ENCODE data around the gene NGEF. TPM values are rescaled to one million over a fixed set of nuclear protein-coding genes. Genes with fewer than 3 reads are reported as not detected.

NGEF gene
- total RNA-seq, 1 experiment from 2014 or later, result 2.7 TPM

DNA sequence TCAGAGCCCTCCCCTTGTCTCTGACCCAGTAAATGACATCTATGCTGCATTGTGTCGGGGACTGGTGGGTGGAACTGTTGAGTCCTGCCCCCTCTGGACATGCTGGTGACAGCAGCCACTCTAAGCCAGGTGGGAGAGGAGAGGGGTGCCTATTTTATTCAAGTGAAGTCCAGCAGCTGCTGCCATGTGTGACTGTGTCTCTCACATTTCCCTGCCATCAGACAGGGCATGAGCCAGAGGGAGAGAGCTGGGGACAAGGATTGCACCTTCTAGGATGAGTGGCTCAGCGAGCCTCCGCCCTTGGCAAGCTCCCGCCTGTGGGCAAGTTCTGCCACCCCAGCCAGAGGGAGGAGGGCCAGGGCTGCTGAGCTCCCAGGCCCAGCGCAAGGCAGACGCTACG, 13.7 kb downstream of the NGEF start:
- Mint-ChIP-seq H3K4me3 (ENCODE audit: unreplicated experiment) (no peak overlapping the region), H3K36me3 (ENCODE audit: insufficient read depth, unreplicated experiment) (no peaks in the 10 kb centered on the region), H3K9me3 (ENCODE audit: unreplicated experiment) (no peaks in the 10 kb centered on the region), H3K27ac (ENCODE audit: low read depth, unreplicated experiment) (no peak overlapping the region), H3K4me1 (ENCODE audit: insufficient read depth, unreplicated experiment) (no peaks in the 10 kb centered on the region), H3K27me3 (ENCODE audit: insufficient read depth, unreplicated experiment) (no peaks in the 10 kb centered on the region)
- CTCF ChIA-PET, result no interaction called here
- no peak for DNase-seq (ENCODE audit: unreplicated experiment)
- BruUV-seq (replicated peaks), result no TSS peak
- TF ChIP-seq, protein P1, sequence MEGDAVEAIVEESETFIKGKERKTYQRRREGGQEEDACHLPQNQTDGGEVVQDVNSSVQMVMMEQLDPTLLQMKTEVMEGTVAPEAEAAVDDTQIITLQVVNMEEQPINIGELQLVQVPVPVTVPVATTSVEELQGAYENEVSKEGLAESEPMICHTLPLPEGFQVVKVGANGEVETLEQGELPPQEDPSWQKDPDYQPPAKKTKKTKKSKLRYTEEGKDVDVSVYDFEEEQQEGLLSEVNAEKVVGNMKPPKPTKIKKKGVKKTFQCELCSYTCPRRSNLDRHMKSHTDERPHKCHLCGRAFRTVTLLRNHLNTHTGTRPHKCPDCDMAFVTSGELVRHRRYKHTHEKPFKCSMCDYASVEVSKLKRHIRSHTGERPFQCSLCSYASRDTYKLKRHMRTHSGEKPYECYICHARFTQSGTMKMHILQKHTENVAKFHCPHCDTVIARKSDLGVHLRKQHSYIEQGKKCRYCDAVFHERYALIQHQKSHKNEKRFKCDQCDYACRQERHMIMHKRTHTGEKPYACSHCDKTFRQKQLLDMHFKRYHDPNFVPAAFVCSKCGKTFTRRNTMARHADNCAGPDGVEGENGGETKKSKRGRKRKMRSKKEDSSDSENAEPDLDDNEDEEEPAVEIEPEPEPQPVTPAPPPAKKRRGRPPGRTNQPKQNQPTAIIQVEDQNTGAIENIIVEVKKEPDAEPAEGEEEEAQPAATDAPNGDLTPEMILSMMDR (IDR thresholded peaks at IDR 0.05; ENCODE audit: unreplicated experiment), result no peak
- intact Hi-C loops (cut with micrococcal nuclease), result no loop called here
- POLR2A ChIA-PET, result no interaction called here

DNA sequence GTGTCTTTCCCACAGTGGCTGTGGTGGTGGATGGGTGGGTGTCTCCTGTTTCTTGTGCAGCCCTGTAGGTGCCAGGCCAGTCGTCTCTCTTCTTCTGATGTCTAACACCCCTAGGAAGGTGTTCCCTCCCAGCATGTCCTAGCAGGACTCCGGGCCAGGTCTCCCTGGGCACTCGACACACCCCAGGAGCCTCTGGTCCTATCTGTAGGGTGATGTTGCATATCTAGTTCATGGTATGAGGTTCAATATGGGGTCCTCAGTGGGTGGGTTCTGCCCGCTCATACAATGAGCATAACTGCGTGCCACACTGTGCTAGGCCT, 14.4 kb downstream of the NGEF start:
- Mint-ChIP-seq H3K36me3 (ENCODE audit: insufficient read depth, unreplicated experiment) (no peaks in the 10 kb centered on the region), H3K4me1 (ENCODE audit: insufficient read depth, unreplicated experiment) (no peaks in the 10 kb centered on the region), H3K4me3 (ENCODE audit: unreplicated experiment) (no peak overlapping the region), H3K9me3 (ENCODE audit: unreplicated experiment) (peaks cover 3% of the 10 kb centered on the region), H3K27ac (ENCODE audit: low read depth, unreplicated experiment) (no peak overlapping the region), H3K27me3 (ENCODE audit: insufficient read depth, unreplicated experiment) (no peaks in the 10 kb centered on the region)
- BruUV-seq (replicated peaks), result no TSS peak
- TF ChIP-seq, protein P1 (IDR thresholded peaks at IDR 0.05; ENCODE audit: unreplicated experiment), result no peak
- POLR2A ChIA-PET, result no interaction called here
- DNase-seq (ENCODE audit: unreplicated experiment), result no peak
- CTCF ChIA-PET, result no interaction called here
- intact Hi-C loops (cut with micrococcal nuclease), result no loop called here

DNA sequence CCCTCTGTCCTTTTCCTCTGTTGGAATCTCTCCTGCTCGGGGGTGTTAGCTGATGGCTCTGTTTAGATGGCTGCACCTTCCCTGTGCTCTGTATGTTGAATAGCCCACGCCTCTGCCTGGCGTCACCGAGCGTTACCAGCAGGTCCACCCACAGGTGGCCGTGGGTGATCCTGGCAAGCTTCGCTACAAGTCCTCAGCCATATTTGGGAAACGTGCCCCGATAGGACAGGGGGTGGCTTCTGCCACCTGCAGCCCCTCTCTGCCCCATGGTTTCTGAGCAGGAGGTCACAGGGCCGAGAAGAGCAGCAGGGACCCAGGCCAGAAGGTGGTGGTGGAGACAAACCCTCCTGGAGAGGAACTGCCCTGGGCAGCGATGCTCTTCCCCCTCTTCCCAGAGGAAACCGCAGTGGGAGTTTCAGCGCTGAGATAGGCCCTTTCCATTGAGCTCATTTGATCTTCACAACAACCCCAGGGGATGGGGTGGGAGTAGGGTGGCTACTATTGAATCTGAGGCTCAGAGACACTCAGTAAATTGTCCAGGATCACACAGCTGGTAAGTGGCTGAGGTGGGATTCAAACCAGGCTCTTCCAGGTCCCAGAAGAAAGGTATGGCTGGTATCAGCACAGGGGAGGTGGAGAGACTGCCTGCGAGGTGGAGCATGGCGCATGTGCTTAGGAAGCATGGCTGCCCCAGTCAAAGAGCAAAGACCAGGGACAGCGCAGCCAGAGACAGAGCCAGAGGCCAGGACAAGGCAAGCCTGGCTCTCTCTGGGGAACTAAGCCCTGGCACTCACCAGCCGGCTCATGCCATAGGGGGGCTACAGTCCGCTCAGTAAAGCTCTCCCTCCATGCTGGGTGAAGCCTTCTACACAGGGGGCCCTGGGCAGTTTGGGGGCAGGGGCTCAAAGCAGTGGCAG, 15.0 kb downstream of the NGEF start:
- intact Hi-C loops (cut with micrococcal nuclease), result no loop called here
- no peak overlapping the region for H3K27ac Mint-ChIP-seq (ENCODE audit: low read depth, unreplicated experiment)
- no peak for DNase-seq (ENCODE audit: unreplicated experiment)
- CTCF ChIA-PET, result no interaction called here
- peaks cover 4% of the 10 kb centered on the region for H3K4me1 Mint-ChIP-seq (ENCODE audit: insufficient read depth, unreplicated experiment)
- H3K27me3 Mint-ChIP-seq (ENCODE audit: insufficient read depth, unreplicated experiment), result no peaks in the 10 kb centered on the region
- no peaks in the 10 kb centered on the region for H3K36me3 Mint-ChIP-seq (ENCODE audit: insufficient read depth, unreplicated experiment)
- no TSS peak for BruUV-seq (replicated peaks)
- TF ChIP-seq, protein P1 (IDR thresholded peaks at IDR 0.05; ENCODE audit: unreplicated experiment), result no peak
- POLR2A ChIA-PET, result interaction anchor here (0.6 to 0.7 kb wide), 2 partner anchors 50 to 602 kb away, joined by 3 read pairs; no protein-coding TSS in a partner anchor
- peaks cover 7% of the 10 kb centered on the region for H3K9me3 Mint-ChIP-seq (ENCODE audit: unreplicated experiment)
- H3K4me3 Mint-ChIP-seq (ENCODE audit: unreplicated experiment), result no peak overlapping the region

DNA sequence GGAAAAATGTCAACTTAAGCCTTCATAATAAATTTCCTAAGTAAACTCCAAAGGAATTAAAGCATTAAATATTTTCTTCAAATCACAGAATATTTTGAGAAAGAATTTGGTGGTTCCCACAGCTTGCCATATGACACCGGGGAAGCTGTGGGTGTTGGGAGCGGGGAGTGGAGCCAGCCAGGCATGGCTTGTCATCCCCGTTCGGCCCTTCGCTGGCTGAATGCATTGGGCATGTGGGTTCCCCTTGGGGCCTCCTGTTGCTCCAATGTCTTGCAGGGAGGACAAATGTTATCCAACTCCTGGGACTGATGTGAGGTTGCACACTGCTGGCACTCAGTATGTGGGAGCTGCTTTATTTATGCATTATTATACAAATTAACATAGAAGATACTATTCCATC, 18.6 kb downstream of the NGEF start:
- Mint-ChIP-seq H3K4me1 (ENCODE audit: insufficient read depth, unreplicated experiment) (peaks cover 4% of the 10 kb centered on the region), H3K9me3 (ENCODE audit: unreplicated experiment) (peaks cover 7% of the 10 kb centered on the region), H3K36me3 (ENCODE audit: insufficient read depth, unreplicated experiment) (no peaks in the 10 kb centered on the region), H3K27me3 (ENCODE audit: insufficient read depth, unreplicated experiment) (no peaks in the 10 kb centered on the region), H3K27ac (ENCODE audit: low read depth, unreplicated experiment) (no peak overlapping the region), H3K4me3 (ENCODE audit: unreplicated experiment) (no peak overlapping the region)
- no peak for DNase-seq (ENCODE audit: unreplicated experiment)
- TF ChIP-seq, protein P1 (IDR thresholded peaks at IDR 0.05; ENCODE audit: unreplicated experiment), result no peak
- ChIA-PET CTCF (no interaction called here), POLR2A (no interaction called here)
- intact Hi-C loops (cut with micrococcal nuclease), result no loop called here
- BruUV-seq (replicated peaks), result no TSS peak

All from MCF 10A (cell line).